WI38 (cell line): ENCODE data around the gene GALM.
A peak's percentile ranks its signal among the peaks of the same experiment; 100 is the strongest.

Experiments
- H3K4me3 ChIP-seq: 2 replicates; pipeline ENCODE4 v1.5.1; 2011; ENCODE audit warnings: low read depth, mild to moderate bottlenecking, control low read depth, low read length
- CTCF ChIP-seq: IDR thresholded peaks from 2 replicates; pipeline ENCODE4 v1.5.1; 2012; ENCODE audit warnings: low read depth, mild to moderate bottlenecking, control low read depth, low read length

GALM gene

DNA sequence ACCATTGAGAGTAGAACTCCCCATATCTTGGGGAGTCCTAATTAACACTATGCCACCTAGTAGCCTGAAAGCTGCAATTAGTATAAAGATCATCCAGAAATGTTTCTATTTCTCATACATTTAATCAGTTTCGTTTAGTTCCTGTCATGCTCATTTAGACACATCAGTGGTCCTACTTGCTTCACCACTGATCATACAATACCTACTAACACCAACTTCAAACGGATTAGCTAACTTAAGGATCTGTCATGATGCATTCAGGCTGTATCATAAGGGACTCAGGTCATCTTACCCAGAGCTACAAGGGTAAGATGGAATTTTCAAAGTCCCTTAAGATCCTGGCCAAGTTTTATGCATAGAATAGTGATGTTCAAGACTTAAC, 78.5 kb downstream of the GALM start:
- no peak overlapping the region for H3K4me3 ChIP-seq
- TF ChIP-seq CTCF, result no peak

GRCh38 chr2:38745267-38745666, 79.4 kb downstream of the GALM start:
- no peak overlapping the region for H3K4me3 ChIP-seq
- TF ChIP-seq CTCF, result no peak

GRCh38 chr2:38747007-38747424, 81.1 kb downstream of the GALM start:
- no peak for TF ChIP-seq CTCF

GRCh38 chr2:38747819-38748218, 81.9 kb downstream of the GALM start:
- H3K4me3 ChIP-seq, result no peak overlapping the region
- TF ChIP-seq CTCF, result no peak

More at GRCh38 chr2:38747007-38747424, 81.1 kb downstream of the GALM start:
- no peak overlapping the region for H3K4me3 ChIP-seq

DNA sequence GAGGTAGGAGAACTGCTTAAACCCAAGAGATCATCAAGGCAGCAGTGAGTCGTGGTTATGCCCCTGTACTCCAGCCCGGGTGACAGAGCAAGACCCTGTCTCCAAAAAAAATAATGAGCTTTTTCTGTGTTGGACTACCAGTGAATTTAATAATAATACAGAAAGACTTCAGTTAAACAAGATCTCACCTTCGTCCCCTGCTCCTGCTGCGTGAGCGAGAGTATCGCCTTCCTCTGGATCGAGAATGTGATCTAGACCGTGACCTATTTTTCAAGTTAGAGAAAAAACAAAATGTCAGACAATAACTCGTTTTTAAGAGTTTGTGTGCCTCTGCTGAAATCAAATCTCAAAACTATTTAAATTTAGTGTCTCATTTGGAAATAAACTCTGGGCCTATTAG, 82.5 kb downstream of the GALM start:
- no peak overlapping the region for H3K4me3 ChIP-seq
- no peak for TF ChIP-seq CTCF

GRCh38 chr2:38748943-38749804, 83.3 kb downstream of the GALM start:
- peak overlapping the region; percentile 97 for H3K4me3 ChIP-seq
- no peak for TF ChIP-seq CTCF
